Mesothelial cell of epicardium (in vitro differentiated cells): ENCODE data around the gene KCNQ1OT1. TPM values are rescaled to one million over a fixed set of nuclear protein-coding genes. Genes with fewer than 3 reads are reported as not detected.

ENCODE experiments used
- DNase-seq, 2 experiments: peaks; one replicate each; pipeline ENCODE4 v3.0.0; 2021; ENCODE audit warnings: low spot score in 2 of 2; ENCODE audit not compliant: unreplicated experiment in 2 of 2
- H3K27ac Mint-ChIP-seq: 2 replicates; pipeline ENCODE4 v1.8.0; 2021; ENCODE audit warnings: mixed read lengths
- H3K27me3 Mint-ChIP-seq: 2 replicates; pipeline ENCODE4 v1.8.0; 2021; ENCODE audit warnings: low read depth, mixed read lengths
- H3K36me3 Mint-ChIP-seq: 2 replicates; pipeline ENCODE4 v1.8.0; 2021; ENCODE audit warnings: mixed read lengths
- H3K4me1 Mint-ChIP-seq: 2 replicates; pipeline ENCODE4 v1.8.0; 2021; ENCODE audit warnings: mixed read lengths
- H3K4me3 Mint-ChIP-seq: 2 replicates; pipeline ENCODE4 v1.8.0; 2021; ENCODE audit warnings: mild to moderate bottlenecking, moderate library complexity, mixed read lengths
- H3K9me3 Mint-ChIP-seq: 2 replicates; pipeline ENCODE4 v1.8.0; 2021; ENCODE audit warnings: mixed read lengths
- total RNA-seq: library from RNA; stranded (reverse); gene quantifications from 3 replicates; pipeline ENCODE4 v1.2.1, GENCODE V29; 2021
- TF ChIP-seq, protein P1 (sequence below): fragments of 200-600 bp; sonication (generic); IDR thresholded peaks from one replicate; pipeline ENCODE4 v1.5.0; 2021; ENCODE audit warnings: antibody characterized with exemption; ENCODE audit not compliant: unreplicated experiment

KCNQ1OT1 gene
- total RNA-seq, 1 donor from 2014 or later: 35.1 TPM

DNA sequence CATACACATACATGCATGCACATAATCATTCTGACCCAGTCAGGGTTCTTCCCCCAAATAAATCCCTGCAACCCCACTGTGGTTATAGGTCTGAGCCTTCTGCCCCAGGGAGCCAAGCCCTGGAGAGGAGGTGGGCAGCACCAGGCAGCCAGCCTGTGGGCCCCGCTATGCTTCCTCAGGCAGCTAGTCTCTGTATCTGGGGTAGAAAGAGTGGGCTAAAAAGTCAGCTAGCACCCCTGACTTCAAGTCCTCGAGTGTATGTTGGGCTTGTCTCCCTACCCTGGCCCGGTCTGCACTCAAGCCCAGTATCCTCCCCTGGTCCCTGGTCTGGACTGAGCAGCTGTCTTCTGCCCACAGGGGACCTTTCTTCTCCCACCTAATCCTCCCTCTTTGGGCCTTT lies 28.0 kb downstream of the KCNQ1OT1 start:
- peaks cover 31% of the 10 kb centered on the region for H3K4me1 Mint-ChIP-seq
- no peak for DNase-seq
- H3K4me3 Mint-ChIP-seq: no peak overlapping the region
- peaks cover 23% of the 10 kb centered on the region for H3K36me3 Mint-ChIP-seq
- no peaks in the 10 kb centered on the region for H3K27me3 Mint-ChIP-seq
- H3K9me3 Mint-ChIP-seq: no peaks in the 10 kb centered on the region
- TF ChIP-seq, protein P1, sequence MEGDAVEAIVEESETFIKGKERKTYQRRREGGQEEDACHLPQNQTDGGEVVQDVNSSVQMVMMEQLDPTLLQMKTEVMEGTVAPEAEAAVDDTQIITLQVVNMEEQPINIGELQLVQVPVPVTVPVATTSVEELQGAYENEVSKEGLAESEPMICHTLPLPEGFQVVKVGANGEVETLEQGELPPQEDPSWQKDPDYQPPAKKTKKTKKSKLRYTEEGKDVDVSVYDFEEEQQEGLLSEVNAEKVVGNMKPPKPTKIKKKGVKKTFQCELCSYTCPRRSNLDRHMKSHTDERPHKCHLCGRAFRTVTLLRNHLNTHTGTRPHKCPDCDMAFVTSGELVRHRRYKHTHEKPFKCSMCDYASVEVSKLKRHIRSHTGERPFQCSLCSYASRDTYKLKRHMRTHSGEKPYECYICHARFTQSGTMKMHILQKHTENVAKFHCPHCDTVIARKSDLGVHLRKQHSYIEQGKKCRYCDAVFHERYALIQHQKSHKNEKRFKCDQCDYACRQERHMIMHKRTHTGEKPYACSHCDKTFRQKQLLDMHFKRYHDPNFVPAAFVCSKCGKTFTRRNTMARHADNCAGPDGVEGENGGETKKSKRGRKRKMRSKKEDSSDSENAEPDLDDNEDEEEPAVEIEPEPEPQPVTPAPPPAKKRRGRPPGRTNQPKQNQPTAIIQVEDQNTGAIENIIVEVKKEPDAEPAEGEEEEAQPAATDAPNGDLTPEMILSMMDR: no peak
- peak overlapping the region; percentile 39 for H3K27ac Mint-ChIP-seq

DNA sequence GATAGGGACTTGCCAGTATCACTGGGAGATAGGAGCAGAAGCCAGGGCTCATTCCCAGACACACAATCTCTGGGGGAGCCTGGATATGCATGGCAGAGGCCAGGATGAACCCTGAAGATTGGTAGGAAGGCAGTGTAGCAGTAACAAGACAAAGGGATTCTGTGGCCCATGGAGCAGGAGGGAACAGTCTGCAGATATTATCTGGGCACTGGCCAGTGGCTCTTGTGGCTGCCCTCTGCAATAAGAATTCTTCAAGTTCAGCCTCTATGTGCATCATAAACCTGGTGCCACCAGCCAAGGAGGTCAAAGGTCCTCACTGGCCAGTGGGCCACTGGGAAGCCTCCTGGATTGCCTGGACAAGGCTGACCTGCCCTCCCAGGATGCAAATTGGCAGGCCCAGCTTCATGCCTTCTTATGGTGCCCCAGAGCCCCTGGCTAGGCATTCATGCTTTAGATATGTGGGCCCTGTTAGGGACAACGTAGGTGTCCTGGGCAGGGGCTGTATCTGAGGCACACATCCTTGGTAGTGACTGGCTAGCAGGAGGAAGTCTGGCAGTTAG lies 29.2 kb downstream of the KCNQ1OT1 start:
- H3K9me3 Mint-ChIP-seq: no peaks in the 10 kb centered on the region
- DNase-seq: peak in 1 of 2 experiments; percentile 27
- no peak overlapping the region for H3K4me3 Mint-ChIP-seq
- H3K36me3 Mint-ChIP-seq: peaks cover 26% of the 10 kb centered on the region
- H3K27me3 Mint-ChIP-seq: no peaks in the 10 kb centered on the region
- H3K27ac Mint-ChIP-seq: peak overlapping the region; percentile 43
- TF ChIP-seq, protein P1: no peak
- H3K4me1 Mint-ChIP-seq: peaks cover 26% of the 10 kb centered on the region

DNA sequence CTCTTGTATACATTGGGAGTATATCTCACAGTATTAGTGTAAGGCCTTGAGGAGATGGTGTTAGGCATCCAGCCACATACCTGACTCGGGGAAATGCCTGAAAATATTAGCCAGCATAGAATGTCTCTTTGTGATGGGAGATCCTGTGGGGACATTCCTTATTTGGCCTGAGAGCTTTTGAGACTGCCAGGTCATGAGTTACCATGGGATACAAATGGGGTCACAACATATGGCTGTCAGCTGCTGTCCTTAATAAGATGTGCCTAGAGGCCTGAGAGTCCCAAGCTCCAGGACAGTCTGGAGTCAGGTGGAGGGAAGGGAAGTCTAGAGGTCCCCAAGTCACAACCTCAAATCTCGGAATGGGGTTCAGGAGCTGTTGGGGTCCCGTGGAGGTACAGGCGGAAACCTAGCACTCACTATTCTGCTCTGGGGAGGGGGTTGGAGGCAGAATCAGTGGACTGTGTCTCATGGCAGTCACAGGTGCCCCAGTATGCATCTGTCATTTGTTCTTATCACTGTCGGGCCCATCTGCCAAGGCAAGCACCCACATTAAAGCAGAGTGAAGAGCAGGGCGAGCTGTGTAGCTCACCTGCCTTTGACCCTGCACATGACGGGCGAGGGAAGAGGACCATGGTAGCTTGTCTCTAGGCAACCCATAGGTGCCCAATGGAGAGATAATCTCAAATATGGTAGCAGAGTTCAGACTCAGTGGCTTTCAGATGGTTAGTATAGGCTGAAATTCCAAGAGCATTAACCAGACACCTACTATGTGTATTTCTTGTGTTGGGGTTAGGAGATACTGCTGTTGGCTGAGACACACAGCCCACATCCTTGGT lies 29.9 kb downstream of the KCNQ1OT1 start:
- DNase-seq: peak in 1 of 2 experiments; percentile 21
- Mint-ChIP-seq H3K9me3 (no peaks in the 10 kb centered on the region), H3K4me3 (no peak overlapping the region), H3K36me3 (peaks cover 31% of the 10 kb centered on the region), H3K4me1 (peaks cover 19% of the 10 kb centered on the region), H3K27me3 (no peaks in the 10 kb centered on the region), H3K27ac (no peak overlapping the region)
- TF ChIP-seq, protein P1: no peak

DNA sequence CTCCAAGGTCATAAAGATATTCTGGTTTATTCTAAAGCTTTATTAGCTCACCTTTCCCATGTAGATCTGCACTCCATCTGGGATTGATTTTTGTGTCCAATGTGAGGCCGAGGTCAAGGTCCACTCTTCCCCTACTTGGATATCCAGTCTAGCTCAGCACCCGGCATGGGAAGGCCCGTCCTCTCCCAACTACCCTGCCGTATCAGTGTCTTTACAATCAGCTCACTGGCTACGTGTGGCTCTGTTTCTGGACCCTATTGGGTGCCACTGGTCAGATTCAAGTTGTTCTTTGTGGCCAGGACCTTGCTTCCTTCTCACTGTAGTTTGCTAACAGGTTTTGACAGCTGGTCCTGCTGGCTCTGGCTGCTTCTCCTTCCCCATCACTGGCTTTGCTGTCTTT lies 30.9 kb downstream of the KCNQ1OT1 start:
- TF ChIP-seq, protein P1: no peak
- Mint-ChIP-seq H3K36me3 (peaks cover 41% of the 10 kb centered on the region), H3K4me1 (peaks cover 17% of the 10 kb centered on the region), H3K4me3 (no peak overlapping the region), H3K9me3 (no peaks in the 10 kb centered on the region), H3K27ac (no peak overlapping the region), H3K27me3 (no peaks in the 10 kb centered on the region)
- peak in 1 of 2 experiments; percentile 21 for DNase-seq

DNA sequence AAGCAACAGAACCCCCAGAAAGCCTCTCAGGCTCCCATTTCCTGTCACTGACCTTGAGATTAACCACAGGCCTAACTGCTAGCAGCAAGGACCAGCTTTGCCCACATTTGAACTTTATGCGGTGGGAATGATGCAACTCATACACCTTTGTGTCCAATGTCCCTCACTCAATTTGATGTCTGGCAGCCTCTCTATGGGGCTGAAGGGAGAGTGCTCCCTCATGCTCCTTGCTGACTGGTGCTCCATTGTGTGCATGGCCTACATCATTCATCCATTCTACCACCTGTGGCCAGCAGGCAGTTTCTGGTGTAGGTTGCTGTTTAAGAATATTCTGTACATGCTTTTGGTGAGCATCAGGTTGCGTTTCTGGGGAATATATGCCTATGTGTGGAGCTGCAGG lies 31.9 kb downstream of the KCNQ1OT1 start:
- TF ChIP-seq, protein P1: no peak
- peaks cover 49% of the 10 kb centered on the region for H3K36me3 Mint-ChIP-seq
- H3K4me1 Mint-ChIP-seq: peaks cover 12% of the 10 kb centered on the region
- no peaks in the 10 kb centered on the region for H3K27me3 Mint-ChIP-seq
- H3K27ac Mint-ChIP-seq: peak overlapping the region; percentile 43
- no peaks in the 10 kb centered on the region for H3K9me3 Mint-ChIP-seq
- H3K4me3 Mint-ChIP-seq: no peak overlapping the region
- no peak for DNase-seq
